KMS-11 (cell line): ENCODE data around the gene LSM10.
A peak's percentile ranks its signal among the peaks of the same experiment; 100 is the strongest.

Experiments used
- H2AFZ ChIP-seq: fragments of 200-600 bp; sonication (generic); 2 replicates; pipeline ENCODE4 v1.6.1; 2016; ENCODE audit warnings: antibody characterized with exemption, mixed run types, low read depth
- H3K27ac ChIP-seq: fragments of 200-600 bp; sonication (generic); 2 replicates; pipeline ENCODE4 v1.6.1; 2016; ENCODE audit warnings: mild to moderate bottlenecking, mixed run types
- H3K27me3 ChIP-seq: fragments of 200-600 bp; sonication (generic); 2 replicates; pipeline ENCODE4 v1.6.1; 2017; ENCODE audit warnings: mild to moderate bottlenecking, low read depth, mixed run types, moderate library complexity; ENCODE audit not compliant: insufficient read depth
- H3K36me3 ChIP-seq: fragments of 200-600 bp; sonication (generic); 2 replicates; pipeline ENCODE4 v1.6.1; 2017; ENCODE audit warnings: mild to moderate bottlenecking, mixed run types; ENCODE audit not compliant: insufficient read depth
- H3K4me1 ChIP-seq: fragments of 200-600 bp; sonication (generic); 2 replicates; pipeline ENCODE4 v1.6.1; 2016; ENCODE audit warnings: mild to moderate bottlenecking, low read depth, mixed run types; ENCODE audit not compliant: poor library complexity, severe bottlenecking
- H3K4me2 ChIP-seq: fragments of 200-600 bp; sonication (generic); 2 replicates; pipeline ENCODE4 v1.7.0; 2016; ENCODE audit warnings: mild to moderate bottlenecking, mixed run types
- H3K4me3 ChIP-seq: fragments of 200-600 bp; sonication (generic); IDR thresholded peaks from 2 replicates; pipeline ENCODE4 v1.6.1; 2017; ENCODE audit warnings: low read depth, low read length, mixed read lengths; ENCODE audit not compliant: insufficient read depth
- H3K79me2 ChIP-seq: fragments of 200-600 bp; sonication (generic); 2 replicates; pipeline ENCODE4 v1.6.1; 2016; ENCODE audit warnings: low read depth, mixed run types; ENCODE audit not compliant: insufficient read depth
- H3K9ac ChIP-seq: fragments of 200-600 bp; sonication (generic); 2 replicates; pipeline ENCODE4 v1.6.1; 2016; ENCODE audit warnings: mild to moderate bottlenecking, mixed run types
- H4K20me1 ChIP-seq: fragments of 200-600 bp; sonication (generic); 2 replicates; pipeline ENCODE4 v1.6.1; 2016; ENCODE audit warnings: mild to moderate bottlenecking, mixed run types; ENCODE audit not compliant: insufficient read depth
- TF ChIP-seq, protein P1 (sequence below): fragments of 200-600 bp; sonication (generic); conservative IDR thresholded peaks from 2 replicates; pipeline ENCODE4 v1.6.1; 2017; ENCODE audit warnings: low read depth, mild to moderate bottlenecking, antibody characterized with exemption, low read length, moderate library complexity, mixed read lengths

The LSM10 gene

DNA sequence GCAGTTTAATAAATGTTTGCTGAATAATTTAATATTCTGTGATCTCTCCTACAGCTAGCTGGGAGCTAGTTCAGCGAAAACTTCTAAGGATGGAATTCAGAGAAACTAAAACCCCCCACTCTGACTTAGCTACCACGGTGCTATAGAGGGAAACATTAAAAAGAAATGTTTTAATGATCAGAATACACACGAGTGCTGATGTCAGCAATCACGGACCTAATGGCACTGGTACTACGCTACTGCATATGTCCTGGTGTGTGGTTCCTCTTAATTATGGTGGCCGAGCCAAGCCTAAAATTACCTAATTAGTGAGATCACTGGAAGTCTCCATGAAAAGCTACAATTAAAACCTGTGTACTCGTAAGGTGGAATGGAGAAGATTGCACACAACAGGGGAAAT is 23.9 kb upstream of the LSM10 start:
- Histone ChIP-seq H3K4me2 (no peak overlapping the region), H3K4me3 (no peak overlapping the region), H3K27ac (no peak overlapping the region), H3K36me3 (no peaks in the 10 kb centered on the region), H3K9ac (no peak overlapping the region), H3K79me2 (no peaks in the 10 kb centered on the region), H4K20me1 (no peaks in the 10 kb centered on the region), H2AFZ (no peak overlapping the region), H3K4me1 (peaks cover 9% of the 10 kb centered on the region), H3K27me3 (no peaks in the 10 kb centered on the region)
- TF ChIP-seq, protein P1, sequence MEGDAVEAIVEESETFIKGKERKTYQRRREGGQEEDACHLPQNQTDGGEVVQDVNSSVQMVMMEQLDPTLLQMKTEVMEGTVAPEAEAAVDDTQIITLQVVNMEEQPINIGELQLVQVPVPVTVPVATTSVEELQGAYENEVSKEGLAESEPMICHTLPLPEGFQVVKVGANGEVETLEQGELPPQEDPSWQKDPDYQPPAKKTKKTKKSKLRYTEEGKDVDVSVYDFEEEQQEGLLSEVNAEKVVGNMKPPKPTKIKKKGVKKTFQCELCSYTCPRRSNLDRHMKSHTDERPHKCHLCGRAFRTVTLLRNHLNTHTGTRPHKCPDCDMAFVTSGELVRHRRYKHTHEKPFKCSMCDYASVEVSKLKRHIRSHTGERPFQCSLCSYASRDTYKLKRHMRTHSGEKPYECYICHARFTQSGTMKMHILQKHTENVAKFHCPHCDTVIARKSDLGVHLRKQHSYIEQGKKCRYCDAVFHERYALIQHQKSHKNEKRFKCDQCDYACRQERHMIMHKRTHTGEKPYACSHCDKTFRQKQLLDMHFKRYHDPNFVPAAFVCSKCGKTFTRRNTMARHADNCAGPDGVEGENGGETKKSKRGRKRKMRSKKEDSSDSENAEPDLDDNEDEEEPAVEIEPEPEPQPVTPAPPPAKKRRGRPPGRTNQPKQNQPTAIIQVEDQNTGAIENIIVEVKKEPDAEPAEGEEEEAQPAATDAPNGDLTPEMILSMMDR, result no peak

- Histone ChIP-seq H3K79me2 (no peaks in the 10 kb centered on the region), H4K20me1 (no peaks in the 10 kb centered on the region), H3K36me3 (no peaks in the 10 kb centered on the region), H2AFZ (peak overlapping the region; percentile 59; the same call in 1 of the 2 replicates), H3K4me1 (peaks cover 9% of the 10 kb centered on the region), H3K9ac (no peak overlapping the region), H3K4me3 (no peak overlapping the region), H3K27ac (no peak overlapping the region), H3K4me2 (no peak overlapping the region), H3K27me3 (no peaks in the 10 kb centered on the region)
- TF ChIP-seq, protein P1, result peak; percentile 79
Measured at GRCh38 chr1:36420836-36421317, 23.2 kb upstream of the LSM10 start.

GRCh38 chr1:36420409-36420808 is 22.7 kb upstream of the LSM10 start:
- Histone ChIP-seq H3K9ac (no peak overlapping the region), H3K27ac (no peak overlapping the region)

DNA sequence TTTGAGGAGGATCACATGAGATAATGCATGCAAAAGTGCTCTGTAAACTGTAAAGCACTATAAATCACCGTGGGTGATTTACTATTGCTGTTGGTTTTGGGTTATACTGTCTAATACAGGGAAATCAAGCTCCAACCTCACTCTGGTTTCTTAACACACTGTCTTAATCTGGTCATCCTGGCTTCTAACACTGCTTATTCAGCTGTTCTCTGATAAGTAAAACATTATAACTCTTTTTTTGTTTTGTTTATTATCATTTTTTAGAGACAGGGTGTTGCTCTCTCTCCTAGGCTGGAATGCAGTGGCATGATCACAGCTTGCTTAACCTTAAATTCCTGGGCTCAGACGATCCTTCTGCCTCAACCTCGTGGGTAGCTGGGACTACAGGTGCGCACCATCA is 21.9 kb upstream of the LSM10 start:
- H3K4me2 ChIP-seq, result no peak overlapping the region

More at GRCh38 chr1:36420409-36420808, 22.7 kb upstream of the LSM10 start:
- peaks cover 9% of the 10 kb centered on the region for H3K4me1 ChIP-seq
- no peaks in the 10 kb centered on the region for H4K20me1 ChIP-seq
- H3K4me3 ChIP-seq, result no peak overlapping the region
- H3K36me3 ChIP-seq, result no peaks in the 10 kb centered on the region
- TF ChIP-seq, protein P1, result no peak
- no peaks in the 10 kb centered on the region for H3K79me2 ChIP-seq
- H3K4me2 ChIP-seq, result no peak overlapping the region
- H3K27me3 ChIP-seq, result no peaks in the 10 kb centered on the region
- H2AFZ ChIP-seq, result peak overlapping the region; percentile 59; the same call in 1 of the 2 replicates

More for the DNA sequence above, 21.9 kb upstream of the LSM10 start:
- Histone ChIP-seq H3K27ac (no peak overlapping the region), H3K27me3 (no peaks in the 10 kb centered on the region), H3K9ac (no peak overlapping the region), H3K4me1 (peaks cover 9% of the 10 kb centered on the region), H3K4me3 (no peak overlapping the region), H3K36me3 (no peaks in the 10 kb centered on the region), H3K79me2 (no peaks in the 10 kb centered on the region), H4K20me1 (no peaks in the 10 kb centered on the region), H2AFZ (no peak overlapping the region)
- TF ChIP-seq, protein P1, result no peak
